Measurements from ENCODE around the gene ZNF33A.

ZNF33A gene

GRCh38 chr10:37976091-37976879 is 34.2 kb upstream of the ZNF33A start, which contains the start of gene ZNF25:
TSS of gene ZNF25 (minus strand) at chr10:37976647. CDS start at chr10:37971722, 4,925 bp downstream.
- Histone ChIP-seq H2BK5ac (ENCODE audit: low read length) (no peak within 1 kb of the TSS), H3K27ac (replicated peaks; ENCODE audit: low read length) (peak within 1 kb of the TSS; percentile 90), H3K4ac (ENCODE audit: low read length) (no peak within 1 kb of the TSS), H2AK5ac (ENCODE audit: low read depth, low read length) (no peak within 1 kb of the TSS), H2BK12ac (ENCODE audit: low read length) (peak within 1 kb of the TSS; percentile 58), H3K23ac (ENCODE audit: low read depth, low read length, poor library complexity) (peak within 1 kb of the TSS; percentile 96), H2AFZ (ENCODE audit: low read length) (peak within 1 kb of the TSS; percentile 94), H3K4me2 (ENCODE audit: insufficient read depth, low read length, poor library complexity, severe bottlenecking) (peak within 1 kb of the TSS; percentile 71), H3K4me3 (ENCODE audit: low read length in 2 of 2) (peak within 1 kb of the TSS; percentile 61 to 96), H2BK120ac (ENCODE audit: low read depth, low read length) (no peak within 1 kb of the TSS), H3K9me3 (replicated peaks in 1 of 2; ENCODE audit: control insufficient read depth in 2 of 2, insufficient read depth in 1 of 2, low read depth in 1 of 2, low read length in 2 of 2) (peaks cover 0 to 3% of the 10 kb centered on the region in 2 donors), H4K8ac (ENCODE audit: low read depth, low read length) (no peak within 1 kb of the TSS), H3K14ac (ENCODE audit: low read length) (peak within 1 kb of the TSS; percentile 75), H4K91ac (ENCODE audit: low read depth, low read length, poor library complexity) (no peak within 1 kb of the TSS), H2BK15ac (ENCODE audit: low read length) (no peak within 1 kb of the TSS), H3K36me3 (replicated peaks in 1 of 2; ENCODE audit: control insufficient read depth in 2 of 2, insufficient read depth in 2 of 2, low read length in 2 of 2) (peaks cover 0 to under 1% of the 10 kb centered on the region in 2 donors), H3K79me1 (ENCODE audit: low read depth, low read length) (no peaks in the 10 kb centered on the region), H3K9ac (ENCODE audit: low read depth, low read length, poor library complexity) (peak within 1 kb of the TSS; percentile 96), H3K4me1 (ENCODE audit: control insufficient read depth in 2 of 2, insufficient read depth in 1 of 2, low read depth in 1 of 2, low read length in 2 of 2) (no peaks in the 10 kb centered on the region), H3K27me3 (ENCODE audit: control insufficient read depth in 3 of 3, insufficient read depth in 3 of 3, low read depth in 1 of 3, low read length in 3 of 3) (no peaks in the 10 kb centered on the region), H3K18ac (ENCODE audit: low read length) (peak within 1 kb of the TSS; percentile 93)
- DNase-seq (ENCODE audit: low spot score): peak; percentile 99
- no CpG with 5 or more reads among the region's 66 CpGs for WGBS, 2 donors (ENCODE audit: extremely low coverage in 2 of 2, insufficient read length in 2 of 2, insufficient replicate concordance in 1 of 2)

DNA sequence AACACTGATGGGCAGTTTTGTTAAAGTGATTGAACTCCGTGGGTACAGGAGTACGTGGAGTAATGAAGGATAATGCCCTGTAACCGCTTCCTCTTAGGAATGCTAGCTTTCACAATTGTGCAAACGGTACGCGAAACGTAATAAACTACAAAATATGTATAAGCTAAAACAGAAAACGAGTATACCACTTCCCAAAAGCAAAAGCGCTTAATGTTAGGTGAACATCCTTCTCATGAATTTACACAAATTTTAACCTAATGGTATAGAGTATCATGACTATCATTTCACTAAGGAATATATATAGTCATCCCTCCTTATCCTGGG is 33.6 kb upstream of the ZNF33A start:
- Histone ChIP-seq H3K18ac (ENCODE audit: low read length) (no peak overlapping the region), H2BK15ac (ENCODE audit: low read length) (no peak overlapping the region), H4K91ac (ENCODE audit: low read depth, low read length, poor library complexity) (no peak overlapping the region), H3K4me2 (ENCODE audit: insufficient read depth, low read length, poor library complexity, severe bottlenecking) (no peak overlapping the region), H3K14ac (ENCODE audit: low read length) (no peak overlapping the region), H4K8ac (ENCODE audit: low read depth, low read length) (no peak overlapping the region), H3K4me3 (ENCODE audit: low read length in 2 of 2) (no peak overlapping the region), H3K23ac (ENCODE audit: low read depth, low read length, poor library complexity) (no peak overlapping the region), H2AFZ (ENCODE audit: low read length) (peak overlapping the region; percentile 94), H2BK5ac (ENCODE audit: low read length) (no peak overlapping the region), H3K27me3 (ENCODE audit: control insufficient read depth in 3 of 3, insufficient read depth in 3 of 3, low read depth in 1 of 3, low read length in 3 of 3) (no peaks in the 10 kb centered on the region), H3K27ac (replicated peaks; ENCODE audit: low read length) (no peak overlapping the region), H2AK5ac (ENCODE audit: low read depth, low read length) (no peak overlapping the region), H3K4me1 (ENCODE audit: control insufficient read depth in 2 of 2, insufficient read depth in 1 of 2, low read depth in 1 of 2, low read length in 2 of 2) (no peaks in the 10 kb centered on the region), H3K9ac (ENCODE audit: low read depth, low read length, poor library complexity) (no peak overlapping the region), H2BK12ac (ENCODE audit: low read length) (no peak overlapping the region), H3K4ac (ENCODE audit: low read length) (no peak overlapping the region), H2BK120ac (ENCODE audit: low read depth, low read length) (no peak overlapping the region), H3K9me3 (replicated peaks in 1 of 2; ENCODE audit: control insufficient read depth in 2 of 2, insufficient read depth in 1 of 2, low read depth in 1 of 2, low read length in 2 of 2) (peaks cover 0 to 3% of the 10 kb centered on the region in 2 donors), H3K36me3 (replicated peaks in 1 of 2; ENCODE audit: control insufficient read depth in 2 of 2, insufficient read depth in 2 of 2, low read length in 2 of 2) (no peaks in the 10 kb centered on the region), H3K79me1 (ENCODE audit: low read depth, low read length) (no peaks in the 10 kb centered on the region)
- no CpG with 5 or more reads among the region's 9 CpGs for WGBS, 2 donors (ENCODE audit: extremely low coverage in 2 of 2, insufficient read length in 2 of 2, insufficient replicate concordance in 1 of 2)
- DNase-seq (ENCODE audit: low spot score): no peak

GRCh38 chr10:37991655-37992054 is 18.8 kb upstream of the ZNF33A start:
- Histone ChIP-seq H2AFZ (ENCODE audit: low read length) (no peak overlapping the region), H4K91ac (ENCODE audit: low read depth, low read length, poor library complexity) (no peak overlapping the region), H2BK15ac (ENCODE audit: low read length) (no peak overlapping the region), H3K4me2 (ENCODE audit: insufficient read depth, low read length, poor library complexity, severe bottlenecking) (no peak overlapping the region), H2BK120ac (ENCODE audit: low read depth, low read length) (no peak overlapping the region), H3K79me1 (ENCODE audit: low read depth, low read length) (no peaks in the 10 kb centered on the region), H3K23ac (ENCODE audit: low read depth, low read length, poor library complexity) (no peak overlapping the region), H3K27ac (replicated peaks; ENCODE audit: low read length) (no peak overlapping the region), H3K4me3 (ENCODE audit: low read length in 2 of 2) (no peak overlapping the region), H3K4me1 (ENCODE audit: control insufficient read depth in 2 of 2, insufficient read depth in 1 of 2, low read depth in 1 of 2, low read length in 2 of 2) (no peaks in the 10 kb centered on the region), H4K8ac (ENCODE audit: low read depth, low read length) (no peak overlapping the region), H3K9ac (ENCODE audit: low read depth, low read length, poor library complexity) (no peak overlapping the region), H3K27me3 (ENCODE audit: control insufficient read depth in 3 of 3, insufficient read depth in 3 of 3, low read depth in 1 of 3, low read length in 3 of 3) (no peaks in the 10 kb centered on the region), H3K36me3 (replicated peaks in 1 of 2; ENCODE audit: control insufficient read depth in 2 of 2, insufficient read depth in 2 of 2, low read length in 2 of 2) (no peaks in the 10 kb centered on the region), H2BK12ac (ENCODE audit: low read length) (no peak overlapping the region), H3K18ac (ENCODE audit: low read length) (no peak overlapping the region), H3K9me3 (replicated peaks in 1 of 2; ENCODE audit: control insufficient read depth in 2 of 2, insufficient read depth in 1 of 2, low read depth in 1 of 2, low read length in 2 of 2) (peaks cover 0 to 17% of the 10 kb centered on the region in 2 donors), H3K4ac (ENCODE audit: low read length) (no peak overlapping the region), H2BK5ac (ENCODE audit: low read length) (no peak overlapping the region), H2AK5ac (ENCODE audit: low read depth, low read length) (no peak overlapping the region), H3K14ac (ENCODE audit: low read length) (no peak overlapping the region)
- no peak for DNase-seq (ENCODE audit: low spot score)
- no CpG with 5 or more reads among the region's 2 CpGs for WGBS, 2 donors (ENCODE audit: extremely low coverage in 2 of 2, insufficient read length in 2 of 2, insufficient replicate concordance in 1 of 2)

DNA sequence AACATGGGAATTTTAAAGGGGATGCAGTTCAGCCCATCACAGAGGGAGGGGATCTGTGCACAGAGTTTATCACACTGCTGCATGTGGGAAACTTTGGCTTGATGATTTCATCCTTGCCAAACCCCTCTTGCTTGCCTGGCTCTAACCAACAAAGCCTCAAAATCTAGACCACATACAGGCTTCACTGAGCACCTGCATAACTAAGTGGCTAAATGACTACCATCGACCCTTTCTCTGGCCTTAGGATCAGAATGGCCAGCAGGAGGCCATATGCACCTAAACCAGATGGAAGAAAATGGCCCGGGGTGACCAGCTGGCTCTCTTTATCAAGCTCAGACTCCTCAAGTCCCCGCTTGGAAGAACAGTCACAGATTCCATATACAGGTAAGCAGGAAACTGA is 18.4 kb upstream of the ZNF33A start:
- H3K9me3 ChIP-seq (replicated peaks in 1 of 2; ENCODE audit: control insufficient read depth in 2 of 2, insufficient read depth in 1 of 2, low read depth in 1 of 2, low read length in 2 of 2): peaks cover 0 to 17% of the 10 kb centered on the region in 2 donors
- H3K36me3 ChIP-seq (replicated peaks in 1 of 2; ENCODE audit: control insufficient read depth in 2 of 2, insufficient read depth in 2 of 2, low read length in 2 of 2): no peaks in the 10 kb centered on the region
- WGBS, 2 donors (ENCODE audit: extremely low coverage in 2 of 2, insufficient read length in 2 of 2, insufficient replicate concordance in 1 of 2): no CpG with 5 or more reads among the region's 3 CpGs
- H2BK5ac ChIP-seq (ENCODE audit: low read length): no peak overlapping the region
- H3K14ac ChIP-seq (ENCODE audit: low read length): no peak overlapping the region
- no peak overlapping the region for H3K4ac ChIP-seq (ENCODE audit: low read length)
- H3K79me1 ChIP-seq (ENCODE audit: low read depth, low read length): no peaks in the 10 kb centered on the region
- H4K91ac ChIP-seq (ENCODE audit: low read depth, low read length, poor library complexity): no peak overlapping the region
- H3K27me3 ChIP-seq (ENCODE audit: control insufficient read depth in 3 of 3, insufficient read depth in 3 of 3, low read depth in 1 of 3, low read length in 3 of 3): no peaks in the 10 kb centered on the region
- no peak overlapping the region for H3K9ac ChIP-seq (ENCODE audit: low read depth, low read length, poor library complexity)
- no peak overlapping the region for H3K23ac ChIP-seq (ENCODE audit: low read depth, low read length, poor library complexity)
- no peak overlapping the region for H4K8ac ChIP-seq (ENCODE audit: low read depth, low read length)
- H2AFZ ChIP-seq (ENCODE audit: low read length): no peak overlapping the region
- no peak overlapping the region for H2BK120ac ChIP-seq (ENCODE audit: low read depth, low read length)
- H2BK12ac ChIP-seq (ENCODE audit: low read length): no peak overlapping the region
- no peak overlapping the region for H3K18ac ChIP-seq (ENCODE audit: low read length)
- H3K4me3 ChIP-seq (ENCODE audit: low read length in 2 of 2): no peak overlapping the region
- H2AK5ac ChIP-seq (ENCODE audit: low read depth, low read length): no peak overlapping the region
- no peak overlapping the region for H3K4me2 ChIP-seq (ENCODE audit: insufficient read depth, low read length, poor library complexity, severe bottlenecking)
- H3K4me1 ChIP-seq (ENCODE audit: control insufficient read depth in 2 of 2, insufficient read depth in 1 of 2, low read depth in 1 of 2, low read length in 2 of 2): no peaks in the 10 kb centered on the region
- no peak overlapping the region for H3K27ac ChIP-seq (replicated peaks; ENCODE audit: low read length)
- no peak for DNase-seq (ENCODE audit: low spot score)
- H2BK15ac ChIP-seq (ENCODE audit: low read length): no peak overlapping the region
